Caco-2 (cell line): ENCODE data around the gene SELENOH. TPM values are rescaled to one million over a fixed set of nuclear protein-coding genes. Genes with fewer than 3 reads are reported as not detected.

ENCODE experiments used
- BruUV-seq: library from RNA; stranded (reverse); fragments of 400-500 nt; replicated peaks from 2 replicates; lab custom pipeline; 2021; lab: Mats Ljungman, UMichigan
- CTCF ChIA-PET: fragments of 300-600 bp; sonication (Branson Sonifier 250); formaldehyde crosslinking; loops from one replicate; lab custom pipeline; 2022; ENCODE audit warnings: antibody characterized with exemption; lab: Charles Lee
- POLR2A ChIA-PET: fragments of 300-600 bp; sonication (Branson Sonifier 250); formaldehyde crosslinking; loops from one replicate; lab custom pipeline; 2022; ENCODE audit warnings: antibody characterized with exemption; lab: Charles Lee
- DNase-seq, 2 experiments: peaks; one replicate each; pipeline versions ENCODE4 v3.0.0 to v3.0.0-alpha.2; 2020 to 2022
- H3K27me3 ChIP-seq: replicated peaks from 2 replicates; pipeline ENCODE4 v1.6.0; 2011; ENCODE audit warnings: low read length; ENCODE audit not compliant: control insufficient read depth, insufficient read depth
- H3K36me3 ChIP-seq: 2 replicates; pipeline ENCODE4 v1.5.1; 2011; ENCODE audit warnings: low read length; ENCODE audit not compliant: control insufficient read depth, insufficient read depth
- H3K4me1 ChIP-seq: fragments of 250-450 bp; sonication (Bioruptor Pico); 2 replicates; pipeline ENCODE4 v1.5.1; 2020; ENCODE audit warnings: mild to moderate bottlenecking
- H3K4me3 ChIP-seq: 2 replicates; pipeline ENCODE4 v1.5.1; 2011; ENCODE audit warnings: low read depth, mild to moderate bottlenecking, control low read depth, low read length
- H3K9me3 ChIP-seq: fragments of 250-450 bp; sonication (Bioruptor Pico); 2 replicates; pipeline ENCODE4 v1.5.1; 2020; ENCODE audit warnings: mild to moderate bottlenecking, moderate library complexity
- H3K27ac Mint-ChIP-seq: one replicate; pipeline ENCODE4 v1.8.0; 2022; ENCODE audit warnings: mixed read lengths; ENCODE audit not compliant: unreplicated experiment
- H3K27me3 Mint-ChIP-seq: one replicate; pipeline ENCODE4 v1.8.0; 2022; ENCODE audit warnings: mixed read lengths; ENCODE audit not compliant: insufficient read depth, unreplicated experiment
- H3K36me3 Mint-ChIP-seq: one replicate; pipeline ENCODE4 v1.8.0; 2022; ENCODE audit warnings: mild to moderate bottlenecking, mixed read lengths; ENCODE audit not compliant: insufficient read depth, unreplicated experiment
- H3K4me1 Mint-ChIP-seq: one replicate; pipeline ENCODE4 v1.8.0; 2022; ENCODE audit warnings: low read depth, mixed read lengths; ENCODE audit not compliant: unreplicated experiment
- H3K4me3 Mint-ChIP-seq: one replicate; pipeline ENCODE4 v1.8.0; 2022; ENCODE audit warnings: mild to moderate bottlenecking, moderate library complexity, mixed read lengths; ENCODE audit not compliant: unreplicated experiment
- H3K9me3 Mint-ChIP-seq: one replicate; pipeline ENCODE4 v1.8.0; 2022; ENCODE audit warnings: mixed read lengths; ENCODE audit not compliant: unreplicated experiment
- CTCF ChIP-seq, 2 experiments: fragments of 200-600 bp in 1 of 2; IDR thresholded peaks; 1 replicate in 1 of 2; 2 replicates in 1 of 2; pipeline versions ENCODE4 v1.5.1 to v1.8.0; 2011 to 2022; ENCODE audit warnings: antibody characterized with exemption in 1 of 2, control low read depth in 1 of 2, inconsistent platforms in 1 of 2, low read depth in 1 of 2, low read length in 1 of 2, mild to moderate bottlenecking in 1 of 2, moderate library complexity in 1 of 2; ENCODE audit not compliant: insufficient read depth in 1 of 2, severe bottlenecking in 1 of 2, unreplicated experiment in 1 of 2
- intact Hi-C: fragments of 100-400 bp; cut with micrococcal nuclease; formaldehyde crosslinking; loops from one replicate; pipeline ENCODE4 v1.10.0; 2022; ENCODE audit not compliant: unreplicated experiment
- total RNA-seq: library from RNA; stranded (reverse); gene quantifications from 2 replicates; pipeline ENCODE4 v1.2.3, GENCODE V29; 2022

The SELENOH gene
- total RNA-seq, 1 experiment from 2014 or later, result 174 TPM

DNA sequence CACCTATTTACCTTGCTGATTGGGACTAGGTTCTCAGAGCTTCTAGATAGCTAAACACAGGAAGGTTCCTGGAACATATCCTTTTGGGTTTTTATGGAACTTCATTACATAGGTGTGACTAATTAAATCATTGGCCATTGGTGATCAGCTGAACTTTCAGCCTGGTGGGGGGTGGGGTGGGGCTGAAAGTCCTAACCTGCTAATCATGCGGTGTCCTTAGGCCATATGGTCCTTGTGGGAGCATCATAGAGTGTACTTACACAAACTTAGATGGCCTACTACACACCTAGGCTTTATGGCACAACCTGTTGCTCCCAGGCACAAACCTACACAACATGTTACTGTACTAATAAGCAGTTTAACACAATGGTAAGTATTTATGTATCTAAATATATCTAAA, 8.6 kb upstream of the SELENOH start:
- no peak for TF ChIP-seq CTCF (IDR thresholded peaks at IDR 0.05; ENCODE audit: insufficient read depth in 1 of 2, low read depth in 1 of 2, low read length in 1 of 2, severe bottlenecking in 1 of 2, unreplicated experiment in 1 of 2)
- Histone ChIP-seq H3K4me1 (peaks cover 17% of the 10 kb centered on the region), H3K36me3 (peaks cover 2% of the 10 kb centered on the region; the same call in 1 of the 2 replicates), H3K4me3 (no peak overlapping the region), H3K9me3 (peaks cover 3% of the 10 kb centered on the region), H3K27me3 (no peaks in the 10 kb centered on the region)
- no TSS peak for BruUV-seq
- Mint-ChIP-seq H3K36me3 (peaks cover 68% of the 10 kb centered on the region), H3K4me3 (no peak overlapping the region), H3K27me3 (no peaks in the 10 kb centered on the region), H3K9me3 (no peaks in the 10 kb centered on the region), H3K4me1 (peaks cover 18% of the 10 kb centered on the region), H3K27ac (no peak overlapping the region)
- intact Hi-C loops, result no loop called here
- ChIA-PET POLR2A (no interaction called here), CTCF (no interaction called here)
- DNase-seq, result no peak

- Mint-ChIP-seq H3K27ac (peak overlapping the region; percentile 65), H3K4me3 (peak overlapping the region; percentile 34), H3K36me3 (peaks cover 77% of the 10 kb centered on the region), H3K27me3 (no peaks in the 10 kb centered on the region), H3K4me1 (peaks cover 16% of the 10 kb centered on the region), H3K9me3 (no peaks in the 10 kb centered on the region)
- Histone ChIP-seq H3K4me1 (peaks cover 17% of the 10 kb centered on the region), H3K9me3 (peaks cover 3% of the 10 kb centered on the region), H3K4me3 (no peak overlapping the region), H3K27me3 (no peaks in the 10 kb centered on the region), H3K36me3 (peaks cover 6% of the 10 kb centered on the region; the same call in 1 of the 2 replicates)
- TF ChIP-seq CTCF (IDR thresholded peaks at IDR 0.05; ENCODE audit: insufficient read depth in 1 of 2, low read depth in 1 of 2, low read length in 1 of 2, severe bottlenecking in 1 of 2, unreplicated experiment in 1 of 2), result no peak
- BruUV-seq, result no TSS peak
- intact Hi-C loops, result no loop called here
- CTCF ChIA-PET, result interaction anchor here (1.3 kb wide), 1 partner anchor 65 kb away, joined by 4 read pairs; no protein-coding TSS in a partner anchor
- peak; percentile 61 to 74 for DNase-seq
- POLR2A ChIA-PET, result interaction anchor here (0.6 to 1.0 kb wide), 2 partner anchors 24 to 43 kb away, joined by 3 to 4 read pairs; partner anchors contain the start of gene MED19
These were observed 5.5 kb upstream of the SELENOH start for GRCh38 chr11:57735619-57736298.

DNA sequence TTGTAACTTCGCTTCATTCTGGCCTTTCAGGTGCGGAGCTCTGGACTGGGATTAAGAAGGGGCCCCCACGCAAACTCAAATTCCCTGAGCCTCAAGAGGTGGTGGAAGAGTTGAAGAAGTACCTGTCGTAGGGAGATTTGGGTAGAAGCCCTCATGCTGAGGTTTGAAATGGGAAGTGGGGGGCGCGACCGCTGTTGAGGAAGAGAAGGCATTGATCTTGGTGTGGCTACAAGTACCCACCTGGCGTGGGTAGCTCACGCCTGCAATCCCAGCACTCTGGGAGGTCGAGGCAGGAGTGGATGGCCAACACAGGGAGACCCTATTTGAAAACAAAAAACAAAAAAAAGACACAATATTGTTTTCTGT, 779 bp downstream of the SELENOH start:
- Histone ChIP-seq H3K36me3 (peaks cover 8% of the 10 kb centered on the region; the same call in 1 of the 2 replicates), H3K9me3 (no peaks in the 10 kb centered on the region), H3K4me1 (peaks cover 5% of the 10 kb centered on the region), H3K27me3 (no peaks in the 10 kb centered on the region), H3K4me3 (peak overlapping the region; percentile 83)
- no peaks in the 10 kb centered on the region for H3K9me3 Mint-ChIP-seq
- H3K36me3 Mint-ChIP-seq, result peaks cover 88% of the 10 kb centered on the region
- intact Hi-C loops, result no loop called here
- DNase-seq, result no peak
- no peaks in the 10 kb centered on the region for H3K27me3 Mint-ChIP-seq
- H3K4me3 Mint-ChIP-seq, result peak overlapping the region; percentile 94
- TSS peak; percentile 63 for BruUV-seq
- ChIA-PET POLR2A (interaction anchor here (0.8 to 1.7 kb wide), 8 partner anchors 9 to 88 kb away, joined by 3 to 15 read pairs (median 9); partner anchors contain the start of genes BTBD18, CTNND1, MED19 and TMX2), CTCF (interaction anchor here (1.3 to 1.9 kb wide), 3 partner anchors 9 to 80 kb away, joined by 3 to 14 read pairs (median 6); partner anchors contain the start of gene BTBD18)
- TF ChIP-seq CTCF (IDR thresholded peaks at IDR 0.05; ENCODE audit: insufficient read depth in 1 of 2, low read depth in 1 of 2, low read length in 1 of 2, severe bottlenecking in 1 of 2, unreplicated experiment in 1 of 2), result no peak
- H3K4me1 Mint-ChIP-seq, result no peaks in the 10 kb centered on the region
- H3K27ac Mint-ChIP-seq, result peak overlapping the region; percentile 98
